HT1080 (cell line): ENCODE measurements around the gene ZNF234. TPM values are rescaled to one million over a fixed set of nuclear protein-coding genes. Genes with fewer than 3 reads are reported as not detected.
"Not testable (repeated sequence)": the region's sequence is repeated elsewhere in the genome, so short reads cannot be mapped to it uniquely, and the experiment has no call there.

Source experiments
- DNase-seq: peaks from one replicate; pipeline ENCODE4 v3.0.0-alpha.2; 2015; ENCODE audit warnings: low read depth
- total RNA-seq: library from RNA; depleted of rRNA; stranded (reverse); fragments of >200 nt; shearing (Covaris generic); gene quantifications from 2 replicates; pipeline ENCODE4 v1.2.3, GENCODE V29; 2014; rRNA removed

ZNF234 gene
- total RNA-seq, 1 experiment from 2014 or later = 6.7 TPM

- no peak for DNase-seq
Measured at GRCh38 chr19:44180968-44181367, 39.6 kb downstream of the ZNF234 start.

DNA sequence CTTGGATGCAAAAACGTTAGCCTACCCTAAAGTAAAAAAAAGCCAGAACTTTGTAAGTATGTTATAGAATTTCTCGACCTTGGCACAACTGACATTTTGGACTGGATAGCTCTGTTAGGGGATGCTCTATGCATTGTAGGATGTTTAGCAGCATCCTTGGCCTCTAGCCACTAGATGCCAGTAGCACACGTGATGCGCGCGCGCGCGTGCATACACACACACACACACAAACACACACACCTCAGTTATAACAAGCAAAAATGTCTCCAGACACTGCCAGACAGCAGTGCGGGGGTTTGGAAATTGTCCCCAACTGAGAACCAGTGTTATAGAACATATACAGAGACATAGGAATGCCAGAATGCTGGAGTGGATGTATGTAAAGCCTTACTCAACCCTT is 40.8 kb downstream of the ZNF234 start:
- no peak for DNase-seq

DNA sequence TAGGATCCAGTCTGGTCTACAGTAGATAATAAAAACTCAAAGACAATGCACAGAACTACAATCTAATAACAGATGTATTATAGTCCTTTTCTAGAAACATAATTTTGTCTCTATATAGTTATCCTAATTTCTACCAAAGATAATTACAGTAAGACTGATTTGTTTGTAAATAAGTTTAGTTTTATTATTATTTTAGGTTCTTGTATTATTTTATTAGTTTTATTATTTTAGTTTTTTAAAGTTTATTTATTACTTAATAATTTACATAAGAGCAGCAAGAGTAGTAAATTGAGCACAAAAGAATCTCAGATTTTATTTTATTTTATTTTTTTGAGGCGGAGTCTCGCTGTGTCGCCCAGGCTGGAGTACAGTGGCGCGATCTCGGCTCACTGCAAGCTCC is 48.7 kb downstream of the ZNF234 start:
- no peak for DNase-seq

- no peak for DNase-seq
Measured at GRCh38 chr19:44192127-44192526, 50.8 kb downstream of the ZNF234 start.

GRCh38 chr19:44196772-44197171 is 55.4 kb downstream of the ZNF234 start:
- DNase-seq = no peak

DNA sequence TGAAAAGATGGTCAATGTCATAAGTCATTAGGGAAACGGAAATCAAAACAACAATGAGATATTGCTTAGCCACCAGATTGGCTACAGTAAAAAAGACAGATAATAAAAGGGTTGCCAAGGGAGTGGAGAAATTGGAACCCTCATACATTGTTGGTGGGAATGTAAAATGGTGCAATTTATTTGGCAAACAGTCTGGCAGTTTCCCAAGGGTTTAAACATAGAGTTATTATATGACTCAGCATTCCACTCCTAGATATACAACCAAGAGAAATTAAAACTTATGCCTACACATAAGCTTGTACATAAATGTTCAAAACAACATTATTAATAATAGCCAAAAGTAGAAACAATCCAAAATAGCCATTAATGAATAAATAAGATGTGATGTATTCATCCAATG is 61.1 kb downstream of the ZNF234 start:
- DNase-seq = peak; percentile 10

- no peak for DNase-seq
Measured at GRCh38 chr19:44202974-44203373, 61.6 kb downstream of the ZNF234 start.

- not testable (repeated sequence) for DNase-seq
Measured at GRCh38 chr19:44203877-44204276, 62.5 kb downstream of the ZNF234 start.

DNA sequence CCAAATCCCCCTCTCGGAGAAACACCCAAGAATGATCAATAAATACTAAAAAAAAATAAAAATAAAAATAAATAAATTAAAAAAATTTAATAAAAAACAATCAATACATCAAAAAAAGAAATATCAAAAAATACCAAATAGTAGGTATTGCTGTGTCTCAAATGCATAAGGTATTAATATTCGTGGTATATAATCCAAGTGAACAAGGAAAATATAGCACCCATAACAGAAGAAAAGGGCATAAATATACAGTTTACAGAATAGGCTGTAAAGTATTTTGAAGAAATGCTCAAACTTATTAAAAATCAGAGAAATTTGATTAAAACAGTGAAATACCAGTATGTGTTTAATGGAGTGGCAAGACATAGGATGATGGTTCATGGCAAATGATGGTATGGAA is 63.4 kb downstream of the ZNF234 start:
- no peak for DNase-seq

GRCh38 chr19:44207126-44207803 is 65.9 kb downstream of the ZNF234 start:
- peak; percentile 92 for DNase-seq

Other genes with a start within 250 kb of the ZNF234 start
- gene ZNF45, start 206.3 kb upstream of the ZNF234 start, total RNA-seq = 22.8 and 25.4 TPM in 2 replicates
- 3.1 and 3.7 TPM in 2 replicates for gene ZNF221, start 190.3 kb upstream of the ZNF234 start, total RNA-seq
- 4.4 and 5.3 TPM in 2 replicates for gene ZNF155, start 157.4 kb upstream of the ZNF234 start, total RNA-seq
- 2.6 and 5.3 TPM in 2 replicates for gene ZNF230, start 138.6 kb upstream of the ZNF234 start, total RNA-seq
- gene ZNF222, start 116.2 kb upstream of the ZNF234 start, total RNA-seq = 3.7 and 5.6 TPM in 2 replicates
- 4.2 and 6.1 TPM in 2 replicates for gene ZNF223, start 89.5 kb upstream of the ZNF234 start, total RNA-seq
- gene ZNF284, start 69.4 kb upstream of the ZNF234 start, total RNA-seq = 4.1 and 5.0 TPM in 2 replicates
- gene ZNF224, start 47.2 kb upstream of the ZNF234 start, total RNA-seq = 8.3 and 13.5 TPM in 2 replicates
- gene ZNF225, start 28.2 kb upstream of the ZNF234 start, total RNA-seq = 2.9 and 3.4 TPM in 2 replicates
- gene ZNF226, start 23.5 kb downstream of the ZNF234 start, total RNA-seq = 16.7 and 21.8 TPM in 2 replicates
- 24.9 and 26.3 TPM in 2 replicates for gene ZNF227, start 71.0 kb downstream of the ZNF234 start, total RNA-seq
- gene ZNF233, start 118.3 kb downstream of the ZNF234 start, total RNA-seq = 1.3 and 1.9 TPM in 2 replicates
- 1.9 and 3.1 TPM in 2 replicates for gene ZNF235, start 163.5 kb downstream of the ZNF234 start, total RNA-seq
- gene ZNF112, start 215.1 kb downstream of the ZNF234 start, total RNA-seq = 4.0 TPM in 2 replicates